Activated B cell treated with CpG ODN at 0.5 μM for 24 hours (primary cell): ENCODE results near the gene ZFR2. TPM values are rescaled to one million over a fixed set of nuclear protein-coding genes. Genes with fewer than 3 reads are reported as not detected.
A peak's percentile ranks its signal among the peaks of the same experiment; 100 is the strongest.

Experiments
- ATAC-seq: fragments of 200-7000 bp; cut with Tn5 transposase; one replicate; pipeline ENCODE4 v1.10.0; 2021; ENCODE audit warnings: low read depth, mild to moderate bottlenecking, moderate library complexity
- CTCF ChIA-PET: fragments of 350-600 bp; sonication (Branson Sonifier 250); formaldehyde crosslinking; loops from one replicate; lab custom pipeline; 2021; ENCODE audit warnings: antibody characterized with exemption; lab: Charles Lee
- POLR2A ChIA-PET: fragments of 350-600 bp; sonication (Branson Sonifier 250); formaldehyde crosslinking; loops from one replicate; lab custom pipeline; 2021; ENCODE audit warnings: antibody characterized with exemption; lab: Charles Lee
- DNase-seq: peaks from one replicate; pipeline ENCODE4 v3.0.0; 2022
- H3K27ac Mint-ChIP-seq: one replicate; pipeline ENCODE4 v1.8.0; 2020; ENCODE audit warnings: mixed read lengths
- H3K27me3 Mint-ChIP-seq: one replicate; pipeline ENCODE4 v1.8.0; 2021; ENCODE audit warnings: mixed read lengths
- H3K36me3 Mint-ChIP-seq: one replicate; pipeline ENCODE4 v1.8.0; 2021; ENCODE audit warnings: low read depth, mixed read lengths
- H3K4me1 Mint-ChIP-seq: one replicate; pipeline ENCODE4 v1.8.0; 2021; ENCODE audit warnings: mixed read lengths
- H3K4me3 Mint-ChIP-seq: one replicate; pipeline ENCODE4 v1.8.0; 2020; ENCODE audit warnings: mild to moderate bottlenecking, mixed read lengths
- H3K9me3 Mint-ChIP-seq: one replicate; pipeline ENCODE4 v1.8.0; 2020; ENCODE audit warnings: mixed read lengths
- CTCF ChIP-seq: fragments of 200-600 bp; IDR thresholded peaks from one replicate; pipeline ENCODE4 v1.8.0; 2022; ENCODE audit warnings: antibody characterized with exemption, mild to moderate bottlenecking
- intact Hi-C: fragments of 100-400 bp; cut with micrococcal nuclease; formaldehyde crosslinking; loops from one replicate; pipeline ENCODE4 v1.15.1; 2024
- total RNA-seq: library from RNA; stranded (reverse); gene quantifications from 2 replicates; pipeline ENCODE4 v1.2.3, GENCODE V29; 2022

ZFR2 gene
- total RNA-seq, 1 donor from 2014 or later = 0.31 TPM

- Mint-ChIP-seq H3K4me1 (peaks cover 62% of the 10 kb centered on the region), H3K36me3 (peaks cover 1% of the 10 kb centered on the region), H3K9me3 (peaks cover 4% of the 10 kb centered on the region), H3K4me3 (peak overlapping the region; percentile 59), H3K27me3 (no peaks in the 10 kb centered on the region), H3K27ac (peak overlapping the region; percentile 77)
- POLR2A ChIA-PET = interaction anchor here (0.5 to 3.8 kb wide), 8 partner anchors 11 to 419 kb away, joined by 3 to 84 read pairs (median 3); partner anchors contain the start of genes APBA3, EBI3 and MRPL54
- DNase-seq = peak; percentile 71
- TF ChIP-seq CTCF = no peak
- peak; percentile 67 for ATAC-seq
- CTCF ChIA-PET = interaction anchor here (1.3 to 2.6 kb wide), 2 partner anchors 12 to 48 kb away, joined by 4 to 17 read pairs; partner anchors contain the start of gene MRPL54
- intact Hi-C loops = loop anchor here (1.0 to 5.0 kb wide), 6 partner anchors 10 to 176 kb away; partner anchors contain the start of genes DAPK3, EEF2 and MRPL54
These were observed 58.0 kb downstream of the ZFR2 start for GRCh38 chr19:3810708-3811355.

- no peaks in the 10 kb centered on the region for H3K27me3 Mint-ChIP-seq
- intact Hi-C loops = loop anchor here (1.0 to 5.0 kb wide), 6 partner anchors 9 to 177 kb away; partner anchors contain the start of genes DAPK3, EEF2 and MRPL54
- peaks cover 1% of the 10 kb centered on the region for H3K36me3 Mint-ChIP-seq
- peak; percentile 66 for ATAC-seq
- peaks cover 62% of the 10 kb centered on the region for H3K4me1 Mint-ChIP-seq
- ChIA-PET CTCF (interaction anchor here (1.3 to 1.7 kb wide), 2 partner anchors 47 to 48 kb away, joined by 4 to 5 read pairs; partner anchors contain the start of genes APBA3 and MRPL54), POLR2A (interaction anchor here (0.6 to 3.8 kb wide), 7 partner anchors 9 to 1199 kb away, joined by 3 to 84 read pairs (median 3); partner anchors contain the start of genes APBA3, EBI3 and MRPL54)
- peaks cover 4% of the 10 kb centered on the region for H3K9me3 Mint-ChIP-seq
- H3K27ac Mint-ChIP-seq = peak overlapping the region; percentile 77
- peak overlapping the region; percentile 52 for H3K4me3 Mint-ChIP-seq
- DNase-seq = no peak
- no peak for TF ChIP-seq CTCF
These were observed 58.7 kb downstream of the ZFR2 start for GRCh38 chr19:3809881-3810707.

GRCh38 chr19:3808420-3809143 lies 60.3 kb downstream of the ZFR2 start:
- no peak for TF ChIP-seq CTCF
- POLR2A ChIA-PET = interaction anchor here (0.9 kb wide), 1 partner anchor 12 kb away, joined by 3 read pairs; no protein-coding TSS in a partner anchor
- H3K36me3 Mint-ChIP-seq = peaks cover 1% of the 10 kb centered on the region
- peaks cover 53% of the 10 kb centered on the region for H3K4me1 Mint-ChIP-seq
- ATAC-seq (no peak), DNase-seq (no peak)
- no peaks in the 10 kb centered on the region for H3K27me3 Mint-ChIP-seq
- intact Hi-C loops = no loop called here
- CTCF ChIA-PET = interaction anchor here (1.7 kb wide), 1 partner anchor 46 kb away, joined by 5 read pairs; the partner anchor contains the start of genes APBA3 and MRPL54
- H3K4me3 Mint-ChIP-seq = no peak overlapping the region
- peak overlapping the region; percentile 5 for H3K27ac Mint-ChIP-seq
- peaks cover 4% of the 10 kb centered on the region for H3K9me3 Mint-ChIP-seq

- Mint-ChIP-seq H3K4me1 (peaks cover 47% of the 10 kb centered on the region), H3K4me3 (no peak overlapping the region)
- no peak for DNase-seq
These were observed 61.1 kb downstream of the ZFR2 start for GRCh38 chr19:3807574-3808354.

More at GRCh38 chr19:3807574-3808354, 61.1 kb downstream of the ZFR2 start:
- Mint-ChIP-seq H3K27me3 (peaks cover 4% of the 10 kb centered on the region), H3K36me3 (peaks cover 1% of the 10 kb centered on the region), H3K27ac (peak overlapping the region; percentile 5), H3K9me3 (peaks cover 4% of the 10 kb centered on the region)
- CTCF ChIA-PET = interaction anchor here (1.7 kb wide), 1 partner anchor 45 kb away, joined by 5 read pairs; the partner anchor contains the start of genes APBA3 and MRPL54
- POLR2A ChIA-PET = no interaction called here
- intact Hi-C loops = no loop called here
- no peak for TF ChIP-seq CTCF
- no peak for ATAC-seq
